ENCODE results near the gene TMEM63C. TPM values are rescaled to one million over a fixed set of nuclear protein-coding genes. Genes with fewer than 3 reads are reported as not detected.

TMEM63C gene
- polyA plus RNA-seq, 1 donor from 2014 or later, result 11.1 TPM

DNA sequence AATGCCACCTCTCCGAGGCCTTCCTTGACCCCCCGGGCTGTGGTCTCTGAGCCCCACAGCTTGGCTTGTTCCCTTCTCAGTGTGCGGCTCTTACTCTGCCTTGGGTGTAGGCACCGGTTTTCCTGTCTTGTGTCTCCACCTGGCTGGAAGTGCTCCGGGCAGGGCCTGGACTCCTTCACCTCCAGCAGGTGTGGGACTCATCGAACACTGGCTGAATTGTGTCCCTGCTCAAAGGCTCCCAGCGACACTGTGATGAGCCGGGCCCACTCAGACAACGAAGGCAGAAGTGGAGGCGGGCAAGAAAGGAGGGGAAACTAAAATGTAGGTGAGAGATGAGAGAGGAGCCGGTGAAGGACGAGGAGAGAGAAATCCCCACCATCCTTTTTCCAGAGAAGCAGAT lies 18.0 kb downstream of the TMEM63C start:
- H3K27ac ChIP-seq (ENCODE audit: low read length), result no peak overlapping the region
- H3K9me3 ChIP-seq (ENCODE audit: low read length), result no peaks in the 10 kb centered on the region
- H3K9me2 ChIP-seq (ENCODE audit: insufficient read depth, low read length), result no peaks in the 10 kb centered on the region
- no peak for TF ChIP-seq CTCF (IDR thresholded peaks at IDR 0.05; ENCODE audit: poor library complexity, severe bottlenecking)
- TF ChIP-seq RAD21 (conservative IDR thresholded peaks at IDR 0.05), result no peak
- no peak for TF ChIP-seq POLR2AphosphoS5 (IDR thresholded peaks at IDR 0.05)
- no peak for TF ChIP-seq SMC3 (conservative IDR thresholded peaks at IDR 0.05; ENCODE audit: poor library complexity)
- TF ChIP-seq TAF1 (IDR thresholded peaks at IDR 0.05; ENCODE audit: low read depth), result no peak
- no peak for TF ChIP-seq REST (IDR thresholded peaks at IDR 0.05; ENCODE audit: borderline replicate concordance)
- no peak for TF ChIP-seq EP300 (conservative IDR thresholded peaks at IDR 0.05; ENCODE audit: poor library complexity, severe bottlenecking)
- TF ChIP-seq EZH2 (IDR thresholded peaks at IDR 0.05; ENCODE audit: borderline replicate concordance, insufficient read depth, low read length, poor library complexity, severe bottlenecking), result no peak
- TF ChIP-seq MXI1 (conservative IDR thresholded peaks at IDR 0.05; ENCODE audit: poor library complexity, severe bottlenecking), result no peak
- no peak overlapping the region for H3K9ac ChIP-seq (ENCODE audit: low read length)
- no peak overlapping the region for H3K4me2 ChIP-seq (ENCODE audit: low read length)
- no peak overlapping the region for H2AFZ ChIP-seq (ENCODE audit: low read depth, low read length)
- H3K36me3 ChIP-seq (ENCODE audit: insufficient read depth, low read length), result no peaks in the 10 kb centered on the region
- H3F3A ChIP-seq (ENCODE audit: insufficient read depth, low read length, poor library complexity, severe bottlenecking), result no peaks in the 10 kb centered on the region
- no peaks in the 10 kb centered on the region for H3K79me2 ChIP-seq (replicated peaks; ENCODE audit: insufficient read depth, low read length)
- no peaks in the 10 kb centered on the region for H4K20me1 ChIP-seq (ENCODE audit: insufficient read depth)
- no peak overlapping the region for H3K4me3 ChIP-seq (ENCODE audit: low read length)
- H3K27me3 ChIP-seq (ENCODE audit: insufficient read depth, low read depth, low read length), result no peaks in the 10 kb centered on the region

DNA sequence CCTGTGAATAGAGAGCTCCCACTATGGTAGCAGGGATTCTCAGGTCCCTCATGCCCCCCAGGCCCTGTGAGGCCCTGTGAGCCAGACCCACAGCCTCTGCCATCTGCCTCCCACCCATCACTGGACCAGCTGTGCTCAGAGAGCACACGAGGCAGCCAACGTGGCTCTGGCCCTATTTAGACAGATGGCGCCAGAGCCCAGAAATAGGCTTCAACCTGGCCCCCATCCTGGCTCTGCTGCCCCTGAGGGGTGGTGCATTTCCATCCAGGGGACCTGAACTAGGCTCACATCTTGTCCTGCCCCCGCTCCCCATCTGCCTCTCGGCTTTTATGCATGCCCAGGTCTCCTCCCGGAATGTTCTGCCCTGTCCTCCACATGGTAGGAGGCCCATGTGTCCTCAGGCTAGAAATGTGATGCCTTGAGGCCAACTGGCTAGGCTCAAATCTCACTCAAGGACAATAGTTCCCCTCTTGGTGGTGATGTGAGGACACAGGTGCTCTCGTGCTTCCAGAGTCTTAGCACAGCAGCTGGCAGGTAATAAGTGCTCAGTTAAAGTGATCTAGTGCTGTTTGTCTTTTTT lies 18.9 kb downstream of the TMEM63C start:
- Histone ChIP-seq H3K9me3 (ENCODE audit: low read length) (no peaks in the 10 kb centered on the region), H2AFZ (ENCODE audit: low read depth, low read length) (no peak overlapping the region), H3K36me3 (ENCODE audit: insufficient read depth, low read length) (no peaks in the 10 kb centered on the region), H3K79me2 (replicated peaks; ENCODE audit: insufficient read depth, low read length) (no peaks in the 10 kb centered on the region), H3K4me3 (ENCODE audit: low read length) (no peak overlapping the region), H3K27me3 (ENCODE audit: insufficient read depth, low read depth, low read length) (no peaks in the 10 kb centered on the region), H3K9me2 (ENCODE audit: insufficient read depth, low read length) (no peaks in the 10 kb centered on the region), H3K9ac (ENCODE audit: low read length) (no peak overlapping the region), H3F3A (ENCODE audit: insufficient read depth, low read length, poor library complexity, severe bottlenecking) (no peaks in the 10 kb centered on the region), H3K27ac (ENCODE audit: low read length) (no peak overlapping the region), H4K20me1 (ENCODE audit: insufficient read depth) (no peaks in the 10 kb centered on the region), H3K4me2 (ENCODE audit: low read length) (no peak overlapping the region)
- TF ChIP-seq EP300 (conservative IDR thresholded peaks at IDR 0.05; ENCODE audit: poor library complexity, severe bottlenecking) (no peak), POLR2AphosphoS5 (IDR thresholded peaks at IDR 0.05) (no peak), RAD21 (conservative IDR thresholded peaks at IDR 0.05) (no peak), TAF1 (IDR thresholded peaks at IDR 0.05; ENCODE audit: low read depth) (no peak), MXI1 (conservative IDR thresholded peaks at IDR 0.05; ENCODE audit: poor library complexity, severe bottlenecking) (no peak), REST (IDR thresholded peaks at IDR 0.05; ENCODE audit: borderline replicate concordance) (no peak), SMC3 (conservative IDR thresholded peaks at IDR 0.05; ENCODE audit: poor library complexity) (no peak), EZH2 (IDR thresholded peaks at IDR 0.05; ENCODE audit: borderline replicate concordance, insufficient read depth, low read length, poor library complexity, severe bottlenecking) (no peak), CTCF (IDR thresholded peaks at IDR 0.05; ENCODE audit: poor library complexity, severe bottlenecking) (no peak)

All from neural cell (in vitro differentiated cells).